Suprapubic skin (tissue), 4 donors: ENCODE results near the gene PPP1R3C. TPM values are rescaled to one million over a fixed set of nuclear protein-coding genes. Genes with fewer than 3 reads are reported as not detected.

Experiments
- DNase-seq, 2 donors: peaks; one replicate each; pipeline ENCODE4 v3.0.0-alpha.2; 2019; ENCODE audit warnings: low spot score in 2 of 2
- H3K27ac ChIP-seq: fragments of 200-600 bp; sonication (generic); one replicate; pipeline ENCODE4 v1.5.1; 2019
- H3K27me3 ChIP-seq: fragments of 200-600 bp; sonication (generic); one replicate; pipeline ENCODE4 v1.5.1; 2019
- H3K36me3 ChIP-seq: fragments of 200-600 bp; sonication (generic); one replicate; pipeline ENCODE4 v1.5.1; 2019
- H3K4me1 ChIP-seq: fragments of 200-600 bp; sonication (generic); one replicate; pipeline ENCODE4 v1.5.1; 2019
- H3K4me3 ChIP-seq: fragments of 200-600 bp; sonication (generic); one replicate; pipeline ENCODE4 v1.5.1; 2019; ENCODE audit warnings: mild to moderate bottlenecking
- H3K9me3 ChIP-seq: fragments of 200-600 bp; sonication (generic); one replicate; pipeline ENCODE4 v1.5.1; 2019
- CTCF ChIP-seq, 2 donors: fragments of 200-600 bp in 1 of 2; fragments of 450-650 bp in 1 of 2; sonication (generic) in 1 of 2; IDR thresholded peaks; one replicate each; pipeline ENCODE4 v1.5.1; 2016 to 2019; ENCODE audit warnings: antibody characterized with exemption in 2 of 2, mild to moderate bottlenecking in 1 of 2, moderate library complexity in 1 of 2
- EP300 ChIP-seq: sonication (generic); formaldehyde crosslinking; IDR thresholded peaks from one replicate; pipeline ENCODE4 v1.6.1; 2017; ENCODE audit warnings: antibody characterized with exemption
- POLR2A ChIP-seq, 2 donors: fragments of 450-650 bp; IDR thresholded peaks; one replicate each; pipeline ENCODE4 v1.6.1; 2017; ENCODE audit warnings: antibody characterized with exemption in 2 of 2, mild to moderate bottlenecking in 2 of 2, moderate library complexity in 2 of 2
- POLR2AphosphoS5 ChIP-seq, 3 donors: sonication (generic); formaldehyde crosslinking; IDR thresholded peaks; one replicate each; pipeline ENCODE4 v1.6.1; 2017; ENCODE audit warnings: antibody characterized with exemption in 3 of 3
- WGBS: methylation state at CpG from one replicate; pipeline ENCODE4 v1.1.5; 2018; 5-methylcytosine and 5-hydroxymethylcytosine counted together
- total RNA-seq, 4 donors: library from RNA; depleted of rRNA; stranded (reverse); fragments of >200 nt; gene quantifications; one replicate each; pipeline ENCODE4 v1.1.0, GENCODE V29; 2016

The PPP1R3C gene
- total RNA-seq, 4 donors from 2014 or later: 4.8 to 10.3 (median 6.3) TPM

GRCh38 chr10:91653219-91653870, 20.5 kb upstream of the PPP1R3C start:
- TF ChIP-seq POLR2AphosphoS5 (IDR thresholded peaks at IDR 0.05) (no peak), CTCF (IDR thresholded peaks at IDR 0.05) (no peak), EP300 (no peak), POLR2A (IDR thresholded peaks at IDR 0.05) (no peak)
- Histone ChIP-seq H3K27me3 (no peaks in the 10 kb centered on the region), H3K4me1 (peaks cover 12% of the 10 kb centered on the region), H3K9me3 (peaks cover 4% of the 10 kb centered on the region), H3K4me3 (no peak overlapping the region), H3K36me3 (no peaks in the 10 kb centered on the region), H3K27ac (peak overlapping the region; percentile 67)
- DNase-seq: no peak
- WGBS: 50% methylated on average over 6 of the region's 6 CpGs

- TF ChIP-seq POLR2A (IDR thresholded peaks at IDR 0.05): no peak
- H3K27ac ChIP-seq: peak overlapping the region; percentile 67
- WGBS: 40% methylated on average over 6 of the region's 6 CpGs
Observed at GRCh38 chr10:91652364-91652763, 19.5 kb upstream of the PPP1R3C start.

GRCh38 chr10:91643700-91644099, 10.8 kb upstream of the PPP1R3C start:
- no peaks in the 10 kb centered on the region for H3K27me3 ChIP-seq
- H3K27ac ChIP-seq: no peak overlapping the region
- no peaks in the 10 kb centered on the region for H3K4me1 ChIP-seq
- 69% methylated on average over 3 of the region's 5 CpGs for WGBS
- DNase-seq: no peak
- H3K36me3 ChIP-seq: no peaks in the 10 kb centered on the region
- TF ChIP-seq CTCF (IDR thresholded peaks at IDR 0.05): no peak
- no peak for TF ChIP-seq POLR2AphosphoS5 (IDR thresholded peaks at IDR 0.05)
- no peak for TF ChIP-seq POLR2A (IDR thresholded peaks at IDR 0.05)
- TF ChIP-seq EP300: no peak
- no peaks in the 10 kb centered on the region for H3K9me3 ChIP-seq
- H3K4me3 ChIP-seq: no peak overlapping the region

More at GRCh38 chr10:91652364-91652763, 19.5 kb upstream of the PPP1R3C start:
- Histone ChIP-seq H3K4me1 (peaks cover 12% of the 10 kb centered on the region), H3K36me3 (no peaks in the 10 kb centered on the region), H3K27me3 (no peaks in the 10 kb centered on the region), H3K4me3 (no peak overlapping the region), H3K9me3 (no peaks in the 10 kb centered on the region)
- no peak for DNase-seq

GRCh38 chr10:91642831-91643692, 10.2 kb upstream of the PPP1R3C start:
- H3K27ac ChIP-seq: no peak overlapping the region
- H3K36me3 ChIP-seq: no peaks in the 10 kb centered on the region
- 73% methylated on average over 2 of the region's 2 CpGs for WGBS
- H3K4me3 ChIP-seq: no peak overlapping the region
- TF ChIP-seq EP300 (peak; percentile 49), POLR2AphosphoS5 (IDR thresholded peaks at IDR 0.05) (no peak)
- H3K4me1 ChIP-seq: no peaks in the 10 kb centered on the region
- no peaks in the 10 kb centered on the region for H3K9me3 ChIP-seq
- no peak for DNase-seq
- no peaks in the 10 kb centered on the region for H3K27me3 ChIP-seq

GRCh38 chr10:91636892-91637291, 4.0 kb upstream of the PPP1R3C start:
- WGBS: 69% methylated on average over 4 of the region's 4 CpGs
- Histone ChIP-seq H3K4me1 (peaks cover 41% of the 10 kb centered on the region), H3K9me3 (no peaks in the 10 kb centered on the region), H3K4me3 (no peak overlapping the region), H3K27ac (no peak overlapping the region), H3K27me3 (no peaks in the 10 kb centered on the region), H3K36me3 (no peaks in the 10 kb centered on the region)
- no peak for DNase-seq
- TF ChIP-seq CTCF (IDR thresholded peaks at IDR 0.05) (no peak), POLR2AphosphoS5 (IDR thresholded peaks at IDR 0.05) (no peak), EP300 (no peak), POLR2A (IDR thresholded peaks at IDR 0.05) (no peak)
